Keratinocyte (primary cell): ENCODE results near the gene NLRP9. TPM values are rescaled to one million over a fixed set of nuclear protein-coding genes. Genes with fewer than 3 reads are reported as not detected.
A peak's percentile ranks its signal among the peaks of the same experiment; 100 is the strongest.

Experiments
- DNase-seq: peaks from one replicate; pipeline ENCODE4 v3.0.0-alpha.2; 2011; ENCODE audit warnings: low read depth, missing footprints, low spot score
- FAIRE-seq: peaks from 2 replicates; lab custom pipeline; 2011; peaks lifted over from hg19 to GRCh38; lab: Jason Lieb, UNC
- H2AFZ ChIP-seq: 2 replicates; pipeline ENCODE4 v1.6.0; 2012; ENCODE audit warnings: low read length, control low read depth, inconsistent platforms; ENCODE audit not compliant: control insufficient read depth
- H3K27ac ChIP-seq: 2 replicates; pipeline ENCODE4 v1.5.1; 2011; ENCODE audit warnings: low read length; ENCODE audit not compliant: control insufficient read depth, insufficient read depth
- H3K27me3 ChIP-seq: 3 replicates; pipeline ENCODE4 v1.6.0; 2011; ENCODE audit warnings: low read length; ENCODE audit not compliant: control insufficient read depth, insufficient read depth; ENCODE audit errors: extremely low read depth
- H3K36me3 ChIP-seq, 2 experiments: 2 replicates in 1 of 2; 3 replicates in 1 of 2; pipeline ENCODE4 v1.5.1; 2011; ENCODE audit warnings: low read length in 2 of 2, mild to moderate bottlenecking in 1 of 2; ENCODE audit not compliant: control insufficient read depth in 2 of 2, insufficient read depth in 2 of 2; ENCODE audit errors: extremely low read depth in 1 of 2
- H3K4me1 ChIP-seq: 3 replicates; pipeline ENCODE4 v1.5.1; 2011; ENCODE audit warnings: low read length; ENCODE audit not compliant: control insufficient read depth, insufficient read depth; ENCODE audit errors: extremely low read depth
- H3K4me2 ChIP-seq: 3 replicates; pipeline ENCODE4 v1.6.0; 2011; ENCODE audit warnings: low read depth, low read length; ENCODE audit not compliant: control insufficient read depth, insufficient read depth; ENCODE audit errors: extremely low read depth
- H3K4me3 ChIP-seq, 3 experiments: fragments of 200-600 bp in 1 of 3; sonication (generic) in 1 of 3; 2 replicates in 2 of 3; 3 replicates in 1 of 3; pipeline ENCODE4 v1.5.1; 2011 to 2016; ENCODE audit warnings: low read length in 3 of 3, mild to moderate bottlenecking in 3 of 3, control low read depth in 2 of 3, inconsistent platforms in 1 of 3, low read depth in 1 of 3, mixed read lengths in 1 of 3, mixed run types in 1 of 3, moderate library complexity in 1 of 3; ENCODE audit not compliant: control insufficient read depth in 2 of 3, insufficient read depth in 2 of 3; ENCODE audit errors: extremely low read depth in 1 of 3
- H3K79me2 ChIP-seq: 2 replicates; pipeline ENCODE4 v1.6.0; 2012; ENCODE audit warnings: low read length; ENCODE audit not compliant: control insufficient read depth, insufficient read depth
- H3K9ac ChIP-seq: 3 replicates; pipeline ENCODE4 v1.6.0; 2011; ENCODE audit warnings: low read length; ENCODE audit not compliant: control insufficient read depth, insufficient read depth; ENCODE audit errors: extremely low read depth
- H3K9me1 ChIP-seq: 3 replicates; pipeline ENCODE4 v1.6.0; 2011; ENCODE audit warnings: low read length; ENCODE audit not compliant: control insufficient read depth, insufficient read depth; ENCODE audit errors: extremely low read depth
- H3K9me3 ChIP-seq: 2 replicates; pipeline ENCODE4 v1.5.1; 2012; ENCODE audit warnings: low read depth, low read length; ENCODE audit not compliant: control insufficient read depth
- H4K20me1 ChIP-seq: 3 replicates; pipeline ENCODE4 v1.6.0; 2011; ENCODE audit warnings: low read length; ENCODE audit not compliant: control insufficient read depth, insufficient read depth; ENCODE audit errors: extremely low read depth
- CTCF ChIP-seq, 3 experiments: IDR thresholded peaks in 1 of 3; conservative IDR thresholded peaks in 1 of 3; optimal IDR thresholded peaks in 1 of 3; 2 replicates in 2 of 3; 3 replicates in 1 of 3; pipeline versions ENCODE3 to v1.5.1; 2011; ENCODE audit warnings: low read length in 3 of 3, mild to moderate bottlenecking in 3 of 3, moderate library complexity in 2 of 3, control low read depth in 1 of 3, inconsistent platforms in 1 of 3; ENCODE audit not compliant: insufficient read depth in 2 of 3; ENCODE audit errors: extremely low read depth in 1 of 3
- EZH2 ChIP-seq: IDR thresholded peaks from one replicate; pipeline ENCODE4 v1.6.1; 2012; ENCODE audit warnings: inconsistent platforms, mild to moderate bottlenecking, low read length, moderate library complexity
- dilution Hi-C: fragments of 300-500 bp; cut with MboI; formaldehyde crosslinking; loops from one replicate; pipeline ENCODE4 v1.7.0; 2020; ENCODE audit warnings: low sequenced_read_pairs; ENCODE audit not compliant: extremely low pct_ligation_motif_present
- polyA plus RNA-seq, 5 experiments: library from polyadenylated mRNA; depleted of rRNA in 3 of 5; stranded (reverse) in 3 of 5; stranded (forward) in 1 of 5; unstranded in 1 of 5; fragments of >200 nt; gene quantifications; 1 replicate in 1 of 5; 2 replicates in 3 of 5; 3 replicates in 1 of 5; pipeline versions ENCODE4 v1.2.1 to v1.2.3, GENCODE V29; 2011 to 2012; ENCODE audit warnings: missing spikeins in 2 of 5, low read depth in 1 of 5, low replicate concordance in 1 of 5

Gene NLRP9
- polyA plus RNA-seq, 1 donor (not counting 4 experiments of a cell fraction or from before 2014, with no cell fraction given): not detected

- dilution Hi-C loops: no loop called here
- Histone ChIP-seq H4K20me1 (peaks cover 6% of the 10 kb centered on the region), H3K27me3 (no peaks in the 10 kb centered on the region), H2AFZ (no peak overlapping the region), H3K4me3 (no peak overlapping the region), H3K36me3 (peaks cover 32 to 38% of the 10 kb centered on the region in 2 experiments), H3K9me1 (no peaks in the 10 kb centered on the region), H3K4me1 (peaks cover 31% of the 10 kb centered on the region), H3K9me3 (no peaks in the 10 kb centered on the region), H3K4me2 (no peak overlapping the region), H3K9ac (no peak overlapping the region), H3K79me2 (peaks cover 80% of the 10 kb centered on the region), H3K27ac (peak overlapping the region; percentile 85)
- DNase-seq: no peak
- no peak for TF ChIP-seq EZH2
- TF ChIP-seq CTCF (optimal IDR thresholded peaks at IDR 0.05 in 1 of 3, IDR thresholded peaks at IDR 0.05 in 1 of 3, conservative IDR thresholded peaks at IDR 0.05 in 1 of 3; ENCODE audit: extremely low read depth in 1 of 3, insufficient read depth in 2 of 3, low read length in 3 of 3): no peak
- no peak for FAIRE-seq
Observed at GRCh38 chr19:55678121-55678671, 60.0 kb downstream of the NLRP9 start.

- Histone ChIP-seq H3K9ac (peak overlapping the region; percentile 94), H3K4me3 (peak overlapping the region in 1 of 3 experiments; percentile 95), H2AFZ (no peak overlapping the region), H3K27ac (peak overlapping the region; percentile 85), H3K4me2 (peak overlapping the region; percentile 89), H3K79me2 (peaks cover 84% of the 10 kb centered on the region), H3K9me1 (no peaks in the 10 kb centered on the region), H3K9me3 (no peaks in the 10 kb centered on the region), H3K27me3 (no peaks in the 10 kb centered on the region), H3K36me3 (peaks cover 32 to 38% of the 10 kb centered on the region in 2 experiments), H4K20me1 (peaks cover 6% of the 10 kb centered on the region), H3K4me1 (peaks cover 31% of the 10 kb centered on the region)
- dilution Hi-C loops: no loop called here
- TF ChIP-seq CTCF (optimal IDR thresholded peaks at IDR 0.05 in 1 of 3, IDR thresholded peaks at IDR 0.05 in 1 of 3, conservative IDR thresholded peaks at IDR 0.05 in 1 of 3; ENCODE audit: extremely low read depth in 1 of 3, insufficient read depth in 2 of 3, low read length in 3 of 3): no peak
- no peak for TF ChIP-seq EZH2
- DNase-seq (no peak), FAIRE-seq (no peak)
Observed at GRCh38 chr19:55677572-55678028, 60.6 kb downstream of the NLRP9 start.
